Mesothelial cell of epicardium (in vitro differentiated cells): ENCODE data around the gene CDCA3. TPM values are rescaled to one million over a fixed set of nuclear protein-coding genes. Genes with fewer than 3 reads are reported as not detected.

Experiments used
- DNase-seq, 2 experiments: peaks; one replicate each; pipeline ENCODE4 v3.0.0; 2021; ENCODE audit warnings: low spot score in 2 of 2; ENCODE audit not compliant: unreplicated experiment in 2 of 2
- H3K27ac Mint-ChIP-seq: 2 replicates; pipeline ENCODE4 v1.8.0; 2021; ENCODE audit warnings: mixed read lengths
- H3K27me3 Mint-ChIP-seq: 2 replicates; pipeline ENCODE4 v1.8.0; 2021; ENCODE audit warnings: low read depth, mixed read lengths
- H3K36me3 Mint-ChIP-seq: 2 replicates; pipeline ENCODE4 v1.8.0; 2021; ENCODE audit warnings: mixed read lengths
- H3K4me1 Mint-ChIP-seq: 2 replicates; pipeline ENCODE4 v1.8.0; 2021; ENCODE audit warnings: mixed read lengths
- H3K4me3 Mint-ChIP-seq: 2 replicates; pipeline ENCODE4 v1.8.0; 2021; ENCODE audit warnings: mild to moderate bottlenecking, moderate library complexity, mixed read lengths
- H3K9me3 Mint-ChIP-seq: 2 replicates; pipeline ENCODE4 v1.8.0; 2021; ENCODE audit warnings: mixed read lengths
- total RNA-seq: library from RNA; stranded (reverse); gene quantifications from 3 replicates; pipeline ENCODE4 v1.2.1, GENCODE V29; 2021
- TF ChIP-seq, protein P1 (sequence below): fragments of 200-600 bp; sonication (generic); IDR thresholded peaks from one replicate; pipeline ENCODE4 v1.5.0; 2021; ENCODE audit warnings: antibody characterized with exemption; ENCODE audit not compliant: unreplicated experiment

CDCA3 gene
- total RNA-seq, 1 donor from 2014 or later = 14.3 TPM

GRCh38 chr12:6833189-6833890, 17.7 kb downstream of the CDCA3 start:
- Mint-ChIP-seq H3K4me1 (peaks cover 8% of the 10 kb centered on the region), H3K27ac (no peak overlapping the region), H3K36me3 (peaks cover 8% of the 10 kb centered on the region), H3K27me3 (no peaks in the 10 kb centered on the region), H3K4me3 (no peak overlapping the region), H3K9me3 (no peaks in the 10 kb centered on the region)
- no peak for DNase-seq
- TF ChIP-seq, protein P1, sequence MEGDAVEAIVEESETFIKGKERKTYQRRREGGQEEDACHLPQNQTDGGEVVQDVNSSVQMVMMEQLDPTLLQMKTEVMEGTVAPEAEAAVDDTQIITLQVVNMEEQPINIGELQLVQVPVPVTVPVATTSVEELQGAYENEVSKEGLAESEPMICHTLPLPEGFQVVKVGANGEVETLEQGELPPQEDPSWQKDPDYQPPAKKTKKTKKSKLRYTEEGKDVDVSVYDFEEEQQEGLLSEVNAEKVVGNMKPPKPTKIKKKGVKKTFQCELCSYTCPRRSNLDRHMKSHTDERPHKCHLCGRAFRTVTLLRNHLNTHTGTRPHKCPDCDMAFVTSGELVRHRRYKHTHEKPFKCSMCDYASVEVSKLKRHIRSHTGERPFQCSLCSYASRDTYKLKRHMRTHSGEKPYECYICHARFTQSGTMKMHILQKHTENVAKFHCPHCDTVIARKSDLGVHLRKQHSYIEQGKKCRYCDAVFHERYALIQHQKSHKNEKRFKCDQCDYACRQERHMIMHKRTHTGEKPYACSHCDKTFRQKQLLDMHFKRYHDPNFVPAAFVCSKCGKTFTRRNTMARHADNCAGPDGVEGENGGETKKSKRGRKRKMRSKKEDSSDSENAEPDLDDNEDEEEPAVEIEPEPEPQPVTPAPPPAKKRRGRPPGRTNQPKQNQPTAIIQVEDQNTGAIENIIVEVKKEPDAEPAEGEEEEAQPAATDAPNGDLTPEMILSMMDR = no peak

DNA sequence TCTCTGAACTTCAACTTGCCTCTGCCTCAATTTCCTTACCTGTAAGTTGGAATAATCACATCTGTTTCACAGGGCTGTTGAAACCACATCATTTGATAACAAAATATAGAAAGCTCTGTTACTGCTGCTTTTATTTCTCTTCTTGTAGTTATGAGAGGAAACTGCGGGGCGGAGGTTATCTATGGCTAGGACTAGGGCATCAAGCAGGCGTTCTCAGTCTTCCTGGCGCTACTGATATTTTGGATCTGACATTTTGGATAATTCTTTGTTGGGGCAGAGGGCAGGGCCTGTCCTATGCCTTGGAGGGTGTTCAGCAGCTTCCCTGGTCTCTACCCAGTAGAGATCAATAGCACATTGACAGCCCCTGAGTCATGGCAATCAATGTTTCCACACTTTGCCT, 19.0 kb downstream of the CDCA3 start:
- Mint-ChIP-seq H3K4me1 (peaks cover 16% of the 10 kb centered on the region), H3K4me3 (no peak overlapping the region), H3K27me3 (no peaks in the 10 kb centered on the region), H3K36me3 (peaks cover 8% of the 10 kb centered on the region), H3K9me3 (no peaks in the 10 kb centered on the region), H3K27ac (no peak overlapping the region)
- DNase-seq = no peak
- TF ChIP-seq, protein P1 = no peak

- Mint-ChIP-seq H3K36me3 (peaks cover 8% of the 10 kb centered on the region), H3K27ac (no peak overlapping the region), H3K4me3 (no peak overlapping the region), H3K9me3 (no peaks in the 10 kb centered on the region), H3K4me1 (peaks cover 17% of the 10 kb centered on the region), H3K27me3 (no peaks in the 10 kb centered on the region)
- DNase-seq = no peak
- TF ChIP-seq, protein P1 = no peak
Observed at GRCh38 chr12:6831450-6831995, 19.6 kb downstream of the CDCA3 start.

GRCh38 chr12:6830999-6831398, 20.1 kb downstream of the CDCA3 start:
- TF ChIP-seq, protein P1 = no peak
- Mint-ChIP-seq H3K27me3 (no peaks in the 10 kb centered on the region), H3K36me3 (peaks cover 8% of the 10 kb centered on the region), H3K4me1 (peaks cover 17% of the 10 kb centered on the region), H3K4me3 (peak overlapping the region; percentile 45), H3K9me3 (no peaks in the 10 kb centered on the region), H3K27ac (no peak overlapping the region)
- no peak for DNase-seq

DNA sequence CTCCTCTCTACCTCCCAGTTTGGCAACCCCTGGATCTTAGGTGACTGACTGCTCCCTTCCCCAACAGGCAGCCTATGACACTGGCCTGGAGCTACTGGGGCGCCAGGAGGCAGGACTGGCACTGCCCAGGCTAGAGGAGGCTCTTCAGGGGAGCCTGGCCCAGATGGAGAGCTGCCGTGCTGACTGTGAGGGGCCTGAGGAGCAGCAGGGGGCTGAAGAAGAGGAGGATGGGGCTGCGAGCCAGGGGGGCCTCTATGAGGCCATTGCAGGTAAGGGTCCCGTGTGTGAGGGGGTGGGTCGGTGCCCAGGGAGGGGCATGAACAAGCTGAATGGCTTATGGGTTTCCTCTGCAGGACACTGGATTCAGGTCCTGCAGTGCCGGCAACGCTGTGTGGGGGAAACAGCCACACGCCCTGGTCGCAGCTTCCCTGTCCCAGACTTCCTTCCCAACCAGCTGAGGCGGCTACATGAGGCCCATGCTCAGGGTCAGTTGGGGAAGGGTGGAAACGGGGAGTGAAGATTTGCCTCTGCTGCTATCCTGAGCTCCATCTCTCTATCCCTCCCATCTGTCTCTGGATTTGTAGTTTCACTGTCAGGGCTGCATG, 20.7 kb downstream of the CDCA3 start:
- Mint-ChIP-seq H3K4me1 (peaks cover 20% of the 10 kb centered on the region), H3K9me3 (no peaks in the 10 kb centered on the region), H3K36me3 (peaks cover 8% of the 10 kb centered on the region), H3K27me3 (peaks cover 2% of the 10 kb centered on the region), H3K27ac (no peak overlapping the region), H3K4me3 (peak overlapping the region; percentile 93)
- TF ChIP-seq, protein P1 = no peak
- no peak for DNase-seq
